ENCODE data around the gene ASB10. TPM values are rescaled to one million over a fixed set of nuclear protein-coding genes. Genes with fewer than 3 reads are reported as not detected.

ASB10 gene
- total and polyA plus RNA-seq, 2 of the 13 experiments (the other 11 are each of a cell fraction or from before 2014, with no cell fraction given): not detected

- TF ChIP-seq ZNF687 (CRISPR knock-in tag; IDR thresholded peaks at IDR 0.05): no peak
- TF ChIP-seq ZNF800 (CRISPR knock-in tag; IDR thresholded peaks at IDR 0.05): no peak
- TF ChIP-seq ZNF207 (IDR thresholded peaks at IDR 0.05; ENCODE audit: borderline replicate concordance): no peak
- TF ChIP-seq SOX6 (IDR thresholded peaks at IDR 0.05): no peak
- TF ChIP-seq SOX6 (CRISPR knock-in tag; IDR thresholded peaks at IDR 0.05): peak; percentile 34; the same call in 1 of the 2 replicates
- TF ChIP-seq SP5 (CRISPR knock-in tag; IDR thresholded peaks at IDR 0.05; ENCODE audit: borderline replicate concordance, low read depth): 0 out of 2 replicates have a peak, but pooled peaks have one; percentile 20
- no peak for TF ChIP-seq BRF2 (CRISPR knock-in tag; IDR thresholded peaks at IDR 0.05)
- no peak for TF ChIP-seq ZNF775 (CRISPR knock-in tag; IDR thresholded peaks at IDR 0.05; ENCODE audit: borderline replicate concordance)
- no peak for TF ChIP-seq PAF1 (CRISPR knock-in tag; IDR thresholded peaks at IDR 0.05)
- no peak for TF ChIP-seq ZNF232 (CRISPR knock-in tag; IDR thresholded peaks at IDR 0.05; ENCODE audit: borderline replicate concordance)
- TF ChIP-seq ZNF333 (CRISPR knock-in tag; IDR thresholded peaks at IDR 0.05; ENCODE audit: borderline replicate concordance): no peak
- TF ChIP-seq MYC (CRISPR knock-in tag; IDR thresholded peaks at IDR 0.05; ENCODE audit: borderline replicate concordance): no peak
- no peak for TF ChIP-seq HNRNPK (IDR thresholded peaks at IDR 0.05; ENCODE audit: low read depth, low read length, poor library complexity, severe bottlenecking)
- no peak for TF ChIP-seq TEF (CRISPR knock-in tag; IDR thresholded peaks at IDR 0.05)
- no peak for TF ChIP-seq RFX3 (CRISPR knock-in tag; IDR thresholded peaks at IDR 0.05)
- TF ChIP-seq ZSCAN22 (CRISPR knock-in tag; IDR thresholded peaks at IDR 0.05): no peak
- TF ChIP-seq HINFP (CRISPR knock-in tag; IDR thresholded peaks at IDR 0.05; ENCODE audit: low read depth): no peak
- TF ChIP-seq ZNF7 (CRISPR knock-in tag; IDR thresholded peaks at IDR 0.05): no peak
- 0 out of 2 replicates have a peak, but pooled peaks have one; percentile 22 for TF ChIP-seq ZMYM3 (CRISPR knock-in tag; IDR thresholded peaks at IDR 0.05)
Observed at GRCh38 chr7:151228024-151228866, 41.2 kb upstream of the ASB10 start (continued).
